Thymus (tissue), 11 donors: Measurements from ENCODE around the gene HDAC4. TPM values are rescaled to one million over a fixed set of nuclear protein-coding genes. Genes with fewer than 3 reads are reported as not detected.

Source experiments
- DNase-seq, 9 donors: peaks; one replicate each; pipeline ENCODE4 v3.0.0-alpha.2; 2013; ENCODE audit warnings: low spot score in 9 of 9, low read depth in 6 of 9, missing footprints in 1 of 9
- H3K27ac ChIP-seq, 2 donors: one replicate each; pipeline ENCODE4 v1.5.1; 2013; ENCODE audit warnings: control low read depth in 1 of 2, low read depth in 1 of 2, low read length in 1 of 2, mild to moderate bottlenecking in 1 of 2, moderate library complexity in 1 of 2
- H3K27me3 ChIP-seq, 2 donors: one replicate each; pipeline ENCODE4 v1.5.1; 2013; ENCODE audit warnings: low read length in 1 of 2; ENCODE audit not compliant: control insufficient read depth in 2 of 2, insufficient read depth in 1 of 2
- H3K36me3 ChIP-seq, 2 donors: one replicate each; pipeline ENCODE4 v1.5.1; 2013; ENCODE audit warnings: low read length in 1 of 2, mild to moderate bottlenecking in 1 of 2, moderate library complexity in 1 of 2; ENCODE audit not compliant: control insufficient read depth in 2 of 2, insufficient read depth in 2 of 2
- H3K4me1 ChIP-seq, 2 donors: one replicate each; pipeline ENCODE4 v1.5.1; 2013; ENCODE audit warnings: low read length in 2 of 2; ENCODE audit not compliant: control insufficient read depth in 2 of 2, insufficient read depth in 2 of 2
- H3K4me3 ChIP-seq, 2 donors: one replicate each; pipeline ENCODE4 v1.5.1; 2013; ENCODE audit warnings: low read length in 2 of 2, control low read depth in 1 of 2, mild to moderate bottlenecking in 1 of 2
- H3K9me3 ChIP-seq, 2 donors: one replicate each; pipeline ENCODE4 v1.5.1; 2013; ENCODE audit warnings: low read length in 1 of 2, mild to moderate bottlenecking in 1 of 2; ENCODE audit not compliant: control insufficient read depth in 2 of 2, insufficient read depth in 1 of 2
- WGBS: extraction: QIAGEN DNeasy Blood & Tissue Kit; methylation state at CpG from one replicate; pipeline ENCODE4 v1.1.7; 2013; 5-methylcytosine and 5-hydroxymethylcytosine counted together
- polyA plus RNA-seq: library from polyadenylated mRNA; stranded (reverse); fragments of 200-250 nt; gene quantifications from one replicate; pipeline ENCODE4 v1.2.3, GENCODE V29; 2013
- total RNA-seq: library from RNA; stranded (reverse); fragments of 120-200 nt; gene quantifications from one replicate; pipeline ENCODE4 v1.2.4, GENCODE V29; 2013
- donor health status: healthy.

The HDAC4 gene
- total and polyA plus RNA-seq, 2 donors = 7.8 to 17.9 TPM

GRCh38 chr2:239375278-239376061 is 25.4 kb downstream of the HDAC4 start:
- DNase-seq = no peak
- Histone ChIP-seq H3K4me1 (peaks cover 3 to 47% of the 10 kb centered on the region in 2 donors), H3K9me3 (no peaks in the 10 kb centered on the region), H3K36me3 (peaks cover 48 to 54% of the 10 kb centered on the region in 2 donors), H3K27me3 (no peaks in the 10 kb centered on the region), H3K27ac (no peak overlapping the region), H3K4me3 (no peak overlapping the region)
- 97% methylated on average over 31 of the region's 31 CpGs for WGBS

DNA sequence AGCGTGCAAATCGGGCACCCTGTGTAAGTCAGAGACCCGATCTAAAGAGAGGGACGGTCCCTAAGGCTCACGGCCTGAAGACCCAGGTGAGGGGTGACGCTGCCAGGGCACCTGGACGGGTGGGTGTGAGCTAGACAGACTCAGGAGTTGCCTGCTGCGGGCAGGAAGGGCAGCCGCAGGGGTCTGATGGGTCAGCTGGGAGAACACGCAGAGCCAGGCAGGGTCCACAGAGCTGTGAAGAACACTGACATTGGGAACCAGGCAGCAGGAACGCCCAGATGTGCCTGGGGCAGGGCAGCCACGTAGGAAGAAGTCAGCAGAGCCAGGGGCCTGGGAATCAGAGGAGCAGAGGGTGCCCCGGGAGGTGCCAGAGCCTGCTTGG is 25.9 kb downstream of the HDAC4 start:
- H3K36me3 ChIP-seq = peaks cover 50 to 55% of the 10 kb centered on the region in 2 donors
- no peak for DNase-seq

DNA sequence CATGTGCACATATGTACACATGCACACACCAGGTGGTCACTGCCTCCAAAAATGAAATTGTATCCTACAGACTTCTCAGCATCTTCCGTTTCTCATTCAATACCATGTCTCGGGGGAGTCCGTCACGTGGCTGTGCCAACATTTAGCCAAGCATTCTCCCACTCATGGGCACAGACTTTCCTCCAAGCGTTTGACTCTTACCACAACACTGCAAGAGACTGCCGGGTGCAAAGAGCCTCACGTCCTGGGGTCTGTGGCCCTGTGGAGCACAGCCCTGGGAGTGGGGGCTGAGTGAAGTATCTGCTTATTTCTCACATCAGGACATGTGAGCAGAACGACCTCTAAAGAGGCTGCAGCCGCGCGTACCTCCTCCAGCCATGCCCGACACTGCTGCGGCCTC is 28.0 kb downstream of the HDAC4 start:
- no peaks in the 10 kb centered on the region for H3K9me3 ChIP-seq

More for the DNA sequence above, 25.9 kb downstream of the HDAC4 start:
- H3K9me3 ChIP-seq = no peaks in the 10 kb centered on the region
- 99% methylated on average over 13 of the region's 13 CpGs for WGBS
- no peak overlapping the region for H3K27ac ChIP-seq
- no peaks in the 10 kb centered on the region for H3K27me3 ChIP-seq
- H3K4me1 ChIP-seq = peaks cover 9 to 52% of the 10 kb centered on the region in 2 donors
- H3K4me3 ChIP-seq = no peak overlapping the region

DNA sequence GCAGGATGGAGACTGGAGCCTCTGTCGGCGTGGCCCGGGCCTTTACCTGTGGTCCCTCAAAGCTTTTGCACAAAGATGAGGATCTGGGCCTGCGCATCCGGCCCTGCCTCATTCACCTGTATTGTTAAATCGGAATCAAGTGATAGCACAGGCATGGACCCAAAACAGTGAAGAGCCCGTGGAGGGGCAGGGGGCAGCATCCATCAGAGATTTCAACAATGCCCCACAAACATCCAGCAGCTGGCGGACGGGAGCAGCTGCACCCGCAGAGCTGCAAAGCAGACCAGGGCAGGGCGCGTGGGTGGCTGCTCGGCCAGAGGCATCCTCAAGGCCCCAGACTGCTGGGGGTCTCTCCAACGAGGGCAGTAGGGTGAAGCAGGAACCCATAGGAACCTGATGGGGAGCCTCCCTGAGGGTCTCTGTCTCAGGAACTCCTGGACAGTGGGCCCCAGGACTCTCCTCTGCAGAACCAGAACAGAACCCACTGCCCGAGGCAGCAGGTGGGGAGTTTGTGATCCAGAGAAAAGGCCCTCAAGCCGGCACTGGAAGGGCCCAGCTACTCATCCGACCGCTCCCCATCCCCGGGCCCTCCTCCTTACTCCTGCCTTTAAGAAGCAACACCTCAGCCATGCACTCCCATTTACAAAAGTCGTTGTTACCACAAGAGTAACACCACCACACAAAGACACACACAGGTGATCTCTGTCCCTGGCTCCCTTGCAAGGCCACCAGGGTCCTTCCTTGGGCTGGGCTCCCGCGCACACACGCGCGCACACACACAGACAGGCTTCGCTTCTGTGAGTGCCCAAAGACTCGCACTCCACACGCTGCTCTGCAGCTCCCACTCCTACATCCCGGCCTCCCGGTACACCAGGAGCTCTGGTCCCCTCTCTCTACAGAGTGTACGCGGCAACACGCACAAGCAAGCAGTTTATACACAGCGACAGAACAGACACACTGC is 28.8 kb downstream of the HDAC4 start:
- peaks cover 9 to 53% of the 10 kb centered on the region in 2 donors for H3K4me1 ChIP-seq
- WGBS = 95% methylated on average over 34 of the region's 34 CpGs
- no peak overlapping the region for H3K4me3 ChIP-seq
- H3K27me3 ChIP-seq = no peaks in the 10 kb centered on the region
- no peaks in the 10 kb centered on the region for H3K9me3 ChIP-seq
- no peak for DNase-seq
- peaks cover 39 to 43% of the 10 kb centered on the region in 2 donors for H3K36me3 ChIP-seq
- peak overlapping the region in 1 of 2 donors; percentile 34 for H3K27ac ChIP-seq

More for the DNA sequence above, 28.0 kb downstream of the HDAC4 start:
- peaks cover 47 to 49% of the 10 kb centered on the region in 2 donors for H3K36me3 ChIP-seq
- no peak overlapping the region for H3K27ac ChIP-seq
- no peaks in the 10 kb centered on the region for H3K27me3 ChIP-seq
- WGBS = 91% methylated on average over 13 of the region's 13 CpGs
- H3K4me3 ChIP-seq = no peak overlapping the region
- H3K4me1 ChIP-seq = peaks cover 9 to 55% of the 10 kb centered on the region in 2 donors
- no peak for DNase-seq

GRCh38 chr2:239370876-239371725 is 29.7 kb downstream of the HDAC4 start:
- no peaks in the 10 kb centered on the region for H3K27me3 ChIP-seq
- no peak overlapping the region for H3K4me3 ChIP-seq
- 98% methylated on average over 13 of the region's 13 CpGs for WGBS
- no peak overlapping the region for H3K27ac ChIP-seq
- peaks cover 9 to 45% of the 10 kb centered on the region in 2 donors for H3K4me1 ChIP-seq
- DNase-seq = no peak
- H3K9me3 ChIP-seq = no peaks in the 10 kb centered on the region
- peaks cover 31 to 45% of the 10 kb centered on the region in 2 donors for H3K36me3 ChIP-seq

- peak overlapping the region; percentile 51 to 73 for H3K27ac ChIP-seq
- no peak for DNase-seq
These were observed 30.4 kb downstream of the HDAC4 start for GRCh38 chr2:239370403-239370802.

GRCh38 chr2:239369631-239370161 is 31.1 kb downstream of the HDAC4 start:
- WGBS = 77% methylated on average over 20 of the region's 20 CpGs
- peaks cover 19 to 43% of the 10 kb centered on the region in 2 donors for H3K36me3 ChIP-seq
- peak in 6 of 9 donors; percentile 28 to 74 (median 36) for DNase-seq

More at GRCh38 chr2:239370403-239370802, 30.4 kb downstream of the HDAC4 start:
- no peaks in the 10 kb centered on the region for H3K9me3 ChIP-seq
- WGBS = 98% methylated on average over 9 of the region's 9 CpGs
- H3K4me3 ChIP-seq = no peak overlapping the region
- peaks cover 27 to 47% of the 10 kb centered on the region in 2 donors for H3K36me3 ChIP-seq
- H3K4me1 ChIP-seq = peaks cover 9 to 40% of the 10 kb centered on the region in 2 donors
- H3K27me3 ChIP-seq = no peaks in the 10 kb centered on the region

DNA sequence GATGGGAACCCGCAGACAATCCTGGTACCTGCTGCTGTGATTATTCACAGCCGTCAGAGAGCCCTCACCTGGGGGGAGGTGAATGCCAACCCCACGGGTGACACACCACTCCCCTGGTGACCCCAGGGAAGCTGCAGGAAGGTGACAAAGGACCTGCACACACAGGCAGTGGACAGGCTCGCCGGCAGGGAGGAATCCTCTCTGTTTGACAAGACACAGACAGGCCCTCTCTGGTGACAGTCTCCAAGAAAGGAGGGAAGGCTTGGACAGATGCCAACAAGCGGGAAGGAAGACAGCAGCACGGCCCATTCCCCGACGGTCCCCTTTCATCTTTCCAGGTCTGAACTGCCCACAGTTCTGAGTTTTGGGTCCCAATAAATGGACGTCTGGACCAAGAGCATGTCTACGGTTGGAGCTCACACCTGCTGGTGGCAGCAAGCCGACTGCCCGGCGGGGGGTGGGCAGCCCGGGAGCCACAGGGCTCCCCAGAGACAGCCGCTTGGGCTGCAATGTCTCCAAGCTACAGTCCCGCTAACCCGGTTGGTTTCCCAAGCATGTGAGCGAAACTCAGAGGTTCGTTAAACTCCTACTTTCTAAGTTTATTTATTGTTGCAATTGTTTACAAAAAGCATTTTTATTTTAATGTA is 31.8 kb downstream of the HDAC4 start:
- Histone ChIP-seq H3K27ac (peak overlapping the region in 1 of 2 donors; percentile 46), H3K27me3 (no peaks in the 10 kb centered on the region), H3K4me3 (no peak overlapping the region), H3K4me1 (peaks cover 14 to 46% of the 10 kb centered on the region in 2 donors), H3K9me3 (no peaks in the 10 kb centered on the region), H3K36me3 (peaks cover 21 to 40% of the 10 kb centered on the region in 2 donors)
- DNase-seq = no peak
- 94% methylated on average over 20 of the region's 20 CpGs for WGBS

More at GRCh38 chr2:239369631-239370161, 31.1 kb downstream of the HDAC4 start:
- Histone ChIP-seq H3K4me3 (no peak overlapping the region), H3K4me1 (peaks cover 9 to 40% of the 10 kb centered on the region in 2 donors), H3K27me3 (no peaks in the 10 kb centered on the region), H3K27ac (peak overlapping the region; percentile 51 to 73), H3K9me3 (no peaks in the 10 kb centered on the region)
